Hepatocyte (in vitro differentiated cells): Measurements from ENCODE around the gene SRCIN1. TPM values are rescaled to one million over a fixed set of nuclear protein-coding genes. Genes with fewer than 3 reads are reported as not detected.
A peak's percentile ranks its signal among the peaks of the same experiment; 100 is the strongest.

Experiments used
- DNase-seq: peaks from one replicate; pipeline ENCODE4 v3.0.0-alpha.2; 2016; ENCODE audit warnings: low spot score
- H2AFZ ChIP-seq: fragments of 200-600 bp; sonication (generic); 2 replicates; pipeline ENCODE4 v1.6.0; 2016; ENCODE audit warnings: antibody characterized with exemption, mild to moderate bottlenecking
- H3K27ac ChIP-seq: fragments of 200-600 bp; sonication (generic); 2 replicates; pipeline ENCODE4 v1.5.1; 2016; ENCODE audit warnings: mild to moderate bottlenecking
- H3K27me3 ChIP-seq: fragments of 200-600 bp; sonication (generic); 2 replicates; pipeline ENCODE4 v1.6.1; 2016
- H3K36me3 ChIP-seq: fragments of 200-600 bp; sonication (generic); replicated peaks from 2 replicates; pipeline ENCODE4 v1.5.1; 2016; ENCODE audit warnings: low read depth; ENCODE audit not compliant: insufficient read depth
- H3K4me1 ChIP-seq: fragments of 200-600 bp; sonication (generic); 2 replicates; pipeline ENCODE4 v1.5.1; 2016; ENCODE audit warnings: mild to moderate bottlenecking, moderate library complexity; ENCODE audit not compliant: insufficient read depth
- H3K4me2 ChIP-seq: fragments of 200-600 bp; sonication (generic); 2 replicates; pipeline ENCODE4 v1.6.0; 2016
- H3K4me3 ChIP-seq: fragments of 200-600 bp; sonication (generic); 2 replicates; pipeline ENCODE4 v1.5.1; 2016; ENCODE audit warnings: mild to moderate bottlenecking
- H3K79me2 ChIP-seq: fragments of 200-600 bp; sonication (generic); 2 replicates; pipeline ENCODE4 v1.6.0; 2017; ENCODE audit warnings: mild to moderate bottlenecking
- H3K9me2 ChIP-seq: fragments of 200-600 bp; sonication (generic); replicated peaks from 2 replicates; pipeline ENCODE4 v1.6.0; 2017; ENCODE audit warnings: mild to moderate bottlenecking; ENCODE audit not compliant: insufficient read depth
- H3K9me3 ChIP-seq: fragments of 200-600 bp; sonication (generic); 2 replicates; pipeline ENCODE4 v1.5.1; 2016; ENCODE audit warnings: low read depth, mild to moderate bottlenecking
- H4K20me1 ChIP-seq: fragments of 200-600 bp; sonication (generic); 2 replicates; pipeline ENCODE4 v1.6.0; 2016; ENCODE audit warnings: mild to moderate bottlenecking; ENCODE audit not compliant: insufficient read depth, poor library complexity, severe bottlenecking
- EZH2 ChIP-seq: fragments of 200-600 bp; sonication (generic); IDR thresholded peaks from 2 replicates; pipeline ENCODE4 v1.6.1; 2016; ENCODE audit warnings: antibody characterized with exemption, mild to moderate bottlenecking, borderline replicate concordance
- EZH2phosphoT487 ChIP-seq: fragments of 200-600 bp; sonication (generic); IDR thresholded peaks from one replicate; pipeline ENCODE4 v1.6.1; 2018; ENCODE audit warnings: antibody characterized with exemption, mild to moderate bottlenecking, low read depth, moderate library complexity; ENCODE audit not compliant: unreplicated experiment, severe bottlenecking
- WGBS: methylation state at CpG from one replicate; pipeline ENCODE4 v1.1.6; 2016; ENCODE audit warnings: low lambda C conversion rate; ENCODE audit errors: missing lambda C conversion rate; 5-methylcytosine and 5-hydroxymethylcytosine counted together
- polyA plus RNA-seq: library from polyadenylated mRNA; unstranded; fragments of >200 nt; fragmentation: Nextera tagmentation; extraction: Ambion mirVana; gene quantifications from 2 replicates; pipeline ENCODE4 v1.2.1, GENCODE V29; 2016
- total RNA-seq: library from RNA; depleted of rRNA; stranded (reverse); fragments of >200 nt; gene quantifications from 2 replicates; pipeline ENCODE4 v1.2.3, GENCODE V29; 2014
- TF ChIP-seq, protein P1 (sequence below): fragments of 200-600 bp; sonication (generic); IDR thresholded peaks from 2 replicates; pipeline ENCODE4 v1.5.1; 2016; ENCODE audit warnings: antibody characterized with exemption, mild to moderate bottlenecking; ENCODE audit not compliant: poor library complexity

Gene SRCIN1
- total and polyA plus RNA-seq, 2 experiments from 2014 or later: 0.82 to 0.90 TPM

DNA sequence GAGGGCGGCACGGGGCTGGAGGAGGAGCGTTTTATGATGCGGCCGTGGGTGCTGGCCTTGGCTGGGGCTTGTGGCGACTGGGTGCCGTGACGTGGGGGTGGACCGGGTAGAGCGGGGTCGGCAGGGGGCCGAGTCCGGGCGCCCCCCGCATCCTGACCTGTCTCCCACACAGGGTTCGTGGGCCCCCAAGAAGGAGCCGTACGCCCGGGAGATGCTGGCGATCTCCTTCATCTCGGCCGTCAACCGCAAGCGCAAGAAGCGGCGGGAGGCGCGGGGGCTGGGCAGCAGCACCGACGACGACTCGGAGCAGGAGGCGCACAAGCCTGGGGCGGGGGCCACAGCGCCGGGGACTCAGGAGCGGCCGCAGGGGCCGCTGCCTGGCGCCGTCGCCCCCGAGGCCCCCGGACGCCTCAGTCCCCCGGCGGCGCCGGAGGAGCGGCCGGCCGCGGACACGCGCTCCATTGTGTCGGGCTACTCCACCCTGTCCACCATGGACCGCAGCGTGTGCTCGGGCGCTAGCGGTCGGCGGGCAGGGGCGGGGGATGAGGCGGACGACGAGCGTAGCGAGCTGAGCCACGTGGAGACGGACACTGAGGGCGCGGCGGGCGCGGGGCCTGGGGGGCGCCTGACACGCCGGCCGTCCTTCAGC lies 95.9 kb downstream of the SRCIN1 start:
- 5% methylated on average over 26 of the region's 80 CpGs for WGBS
- H2AFZ ChIP-seq: no peak overlapping the region
- H3K9me2 ChIP-seq: no peaks in the 10 kb centered on the region
- H3K27me3 ChIP-seq: peaks cover 14% of the 10 kb centered on the region
- H3K4me1 ChIP-seq: peaks cover 18% of the 10 kb centered on the region
- TF ChIP-seq EZH2phosphoT487 (no peak), EZH2 (no peak)
- TF ChIP-seq, protein P1, sequence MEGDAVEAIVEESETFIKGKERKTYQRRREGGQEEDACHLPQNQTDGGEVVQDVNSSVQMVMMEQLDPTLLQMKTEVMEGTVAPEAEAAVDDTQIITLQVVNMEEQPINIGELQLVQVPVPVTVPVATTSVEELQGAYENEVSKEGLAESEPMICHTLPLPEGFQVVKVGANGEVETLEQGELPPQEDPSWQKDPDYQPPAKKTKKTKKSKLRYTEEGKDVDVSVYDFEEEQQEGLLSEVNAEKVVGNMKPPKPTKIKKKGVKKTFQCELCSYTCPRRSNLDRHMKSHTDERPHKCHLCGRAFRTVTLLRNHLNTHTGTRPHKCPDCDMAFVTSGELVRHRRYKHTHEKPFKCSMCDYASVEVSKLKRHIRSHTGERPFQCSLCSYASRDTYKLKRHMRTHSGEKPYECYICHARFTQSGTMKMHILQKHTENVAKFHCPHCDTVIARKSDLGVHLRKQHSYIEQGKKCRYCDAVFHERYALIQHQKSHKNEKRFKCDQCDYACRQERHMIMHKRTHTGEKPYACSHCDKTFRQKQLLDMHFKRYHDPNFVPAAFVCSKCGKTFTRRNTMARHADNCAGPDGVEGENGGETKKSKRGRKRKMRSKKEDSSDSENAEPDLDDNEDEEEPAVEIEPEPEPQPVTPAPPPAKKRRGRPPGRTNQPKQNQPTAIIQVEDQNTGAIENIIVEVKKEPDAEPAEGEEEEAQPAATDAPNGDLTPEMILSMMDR: no peak
- no peaks in the 10 kb centered on the region for H3K79me2 ChIP-seq
- peak overlapping the region; percentile 86 for H3K4me2 ChIP-seq
- DNase-seq: peak; percentile 40
- no peaks in the 10 kb centered on the region for H3K9me3 ChIP-seq
- no peaks in the 10 kb centered on the region for H3K36me3 ChIP-seq
- H4K20me1 ChIP-seq: peaks cover 18% of the 10 kb centered on the region
- H3K27ac ChIP-seq: no peak overlapping the region
- H3K4me3 ChIP-seq: no peak overlapping the region

DNA sequence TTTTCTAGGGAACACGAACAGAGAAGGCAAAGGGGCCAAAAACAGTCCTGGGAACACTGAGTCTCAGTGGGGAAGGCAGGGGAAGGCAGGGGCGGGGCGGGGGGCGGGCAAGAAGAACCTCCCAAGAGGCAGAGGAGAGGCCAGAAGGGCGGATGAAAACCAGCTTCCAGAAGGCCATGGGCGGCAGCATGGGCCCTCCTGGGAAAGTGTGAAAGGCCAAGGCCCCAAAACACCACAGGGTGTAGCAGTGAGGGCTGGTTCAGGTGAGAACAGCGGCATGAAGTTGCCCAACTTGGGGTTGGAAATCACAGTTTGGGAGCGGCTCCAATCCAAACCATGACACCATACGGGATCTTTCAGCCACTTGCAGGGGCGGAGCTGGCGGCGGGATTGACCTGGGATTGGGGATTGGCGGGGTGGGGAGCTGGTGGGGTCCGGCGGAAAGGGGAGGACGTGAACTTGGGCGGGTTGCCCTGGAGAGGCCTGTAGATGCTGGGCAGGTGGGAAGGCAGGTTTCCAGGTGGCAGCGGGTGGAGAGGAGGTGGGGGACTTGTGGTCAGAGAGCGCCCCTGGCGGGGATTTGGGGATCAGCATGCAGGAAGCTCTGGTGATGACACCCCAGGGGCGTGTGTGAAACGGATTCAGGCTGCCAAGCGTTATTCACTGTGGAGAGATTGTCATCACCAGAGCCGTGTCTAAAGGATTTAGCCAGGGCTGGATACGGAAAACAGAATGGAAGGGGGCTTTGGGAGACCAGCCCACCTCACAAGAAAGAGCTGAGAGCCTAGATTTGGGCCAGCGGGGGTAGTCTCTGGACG lies 96.6 kb downstream of the SRCIN1 start:
- Histone ChIP-seq H3K9me3 (no peaks in the 10 kb centered on the region), H3K4me1 (peaks cover 18% of the 10 kb centered on the region), H3K4me3 (no peak overlapping the region), H4K20me1 (peaks cover 18% of the 10 kb centered on the region), H3K9me2 (no peaks in the 10 kb centered on the region), H3K27ac (no peak overlapping the region), H3K27me3 (peaks cover 14% of the 10 kb centered on the region), H2AFZ (no peak overlapping the region), H3K4me2 (peak overlapping the region; percentile 86), H3K79me2 (no peaks in the 10 kb centered on the region), H3K36me3 (no peaks in the 10 kb centered on the region)
- peak; percentile 95 for DNase-seq
- WGBS: 26% methylated on average over 22 of the region's 27 CpGs
- no peak for TF ChIP-seq EZH2phosphoT487
- TF ChIP-seq, protein P1: peak; percentile 68

DNA sequence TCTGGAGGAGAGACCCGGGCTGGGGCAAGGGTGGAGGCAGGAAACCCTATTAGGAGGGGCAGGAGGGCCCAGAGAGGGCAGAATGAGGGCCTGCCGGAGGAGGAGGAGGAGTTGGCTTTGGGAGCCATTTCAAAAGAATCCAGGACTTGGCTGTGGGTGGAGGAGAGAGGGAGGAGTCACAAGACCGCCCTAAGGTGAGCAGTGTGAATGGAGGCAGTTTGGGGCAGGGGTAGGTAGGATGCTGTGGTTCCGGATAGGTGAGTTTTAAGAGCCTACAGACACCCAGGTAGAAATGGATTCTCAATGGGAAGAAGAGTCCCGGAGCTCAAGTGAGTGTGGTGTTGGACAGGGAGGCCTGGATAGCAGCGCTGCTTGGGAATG lies 97.2 kb downstream of the SRCIN1 start:
- Histone ChIP-seq H2AFZ (no peak overlapping the region), H3K79me2 (no peaks in the 10 kb centered on the region), H3K4me3 (no peak overlapping the region), H3K36me3 (no peaks in the 10 kb centered on the region), H4K20me1 (peaks cover 18% of the 10 kb centered on the region), H3K27ac (no peak overlapping the region), H3K27me3 (peaks cover 14% of the 10 kb centered on the region), H3K9me2 (no peaks in the 10 kb centered on the region), H3K4me1 (peaks cover 18% of the 10 kb centered on the region), H3K9me3 (no peaks in the 10 kb centered on the region), H3K4me2 (no peak overlapping the region)
- TF ChIP-seq EZH2phosphoT487 (no peak), EZH2 (no peak)
- TF ChIP-seq, protein P1: no peak
- no peak for DNase-seq
- WGBS: 95% methylated on average over 6 of the region's 6 CpGs
